Common myeloid progenitor, CD34-positive (primary cell): ENCODE measurements around the gene IPMK.
A peak's percentile ranks its signal among the peaks of the same experiment; 100 is the strongest.

Experiments
- CTCF ChIA-PET: fragments of 350-600 bp; sonication (Branson Sonifier 250); formaldehyde crosslinking; loops from one replicate; lab custom pipeline; 2021; ENCODE audit warnings: antibody characterized with exemption; lab: Charles Lee
- POLR2A ChIA-PET: fragments of 350-600 bp; sonication (Branson Sonifier 250); formaldehyde crosslinking; loops from one replicate; lab custom pipeline; 2021; ENCODE audit warnings: antibody characterized with exemption; lab: Charles Lee
- DNase-seq, 3 donors: peaks; one replicate each; pipeline versions ENCODE4 v3.0.0 to v3.0.0-alpha.2; 2013
- H3K27ac ChIP-seq, 2 experiments: 1 replicate in 1 of 2; 2 replicates in 1 of 2; pipeline ENCODE4 v1.7.0; 2013; ENCODE audit warnings: inconsistent platforms in 2 of 2, low read length in 2 of 2, mild to moderate bottlenecking in 2 of 2, low read depth in 1 of 2, moderate library complexity in 1 of 2; ENCODE audit not compliant: severe bottlenecking in 2 of 2, insufficient read depth in 1 of 2, poor library complexity in 1 of 2
- H3K27me3 ChIP-seq, 5 experiments: replicated peaks in 2 of 5; 1 replicate in 3 of 5; 2 replicates in 2 of 5; pipeline versions ENCODE4 v1.6.1 to v1.7.0; 2013; ENCODE audit warnings: low read length in 4 of 5, mild to moderate bottlenecking in 2 of 5, moderate library complexity in 2 of 5, inconsistent platforms in 1 of 5; ENCODE audit not compliant: insufficient read depth in 5 of 5, control insufficient read depth in 4 of 5
- H3K36me3 ChIP-seq, 4 experiments: 1 replicate in 2 of 4; 2 replicates in 2 of 4; pipeline versions ENCODE4 v1.6.1 to v1.7.0; 2013; ENCODE audit warnings: low read length in 3 of 4, control low read depth in 1 of 4, mild to moderate bottlenecking in 1 of 4; ENCODE audit not compliant: control insufficient read depth in 4 of 4, insufficient read depth in 4 of 4
- H3K4me1 ChIP-seq, 4 experiments: 1 replicate in 3 of 4; 2 replicates in 1 of 4; pipeline versions ENCODE4 v1.6.1 to v1.7.1; 2013; ENCODE audit warnings: low read length in 3 of 4, mild to moderate bottlenecking in 3 of 4, control low read depth in 1 of 4, inconsistent platforms in 1 of 4, moderate library complexity in 1 of 4; ENCODE audit not compliant: control insufficient read depth in 4 of 4, insufficient read depth in 4 of 4; ENCODE audit errors: control extremely low read depth in 1 of 4
- H3K4me3 ChIP-seq, 7 experiments: 1 replicate in 4 of 7; 2 replicates in 3 of 7; pipeline versions ENCODE4 v1.5.1 to v1.7.0; 2013; ENCODE audit warnings: mild to moderate bottlenecking in 7 of 7, low read length in 6 of 7, moderate library complexity in 6 of 7, inconsistent platforms in 2 of 7, low read depth in 2 of 7, control low read depth in 1 of 7; ENCODE audit not compliant: insufficient read depth in 4 of 7, control insufficient read depth in 1 of 7; ENCODE audit errors: extremely low read depth in 1 of 7
- H3K9me3 ChIP-seq, 5 experiments: 1 replicate in 4 of 5; 2 replicates in 1 of 5; pipeline versions ENCODE4 v1.6.1 to v1.7.1; 2013; ENCODE audit warnings: low read length in 4 of 5, mild to moderate bottlenecking in 2 of 5, inconsistent platforms in 1 of 5, low read depth in 1 of 5, moderate library complexity in 1 of 5; ENCODE audit not compliant: control insufficient read depth in 4 of 5, insufficient read depth in 2 of 5; ENCODE audit errors: control extremely low read depth in 1 of 5
- WGBS: methylation state at CpG from one replicate; pipeline ENCODE4 v1.1.5; 2013; ENCODE audit not compliant: insufficient coverage; 5-methylcytosine and 5-hydroxymethylcytosine counted together

Gene IPMK

GRCh38 chr10:58278962-58279307, 11.2 kb upstream of the IPMK start:
- POLR2A ChIA-PET = no interaction called here

DNA sequence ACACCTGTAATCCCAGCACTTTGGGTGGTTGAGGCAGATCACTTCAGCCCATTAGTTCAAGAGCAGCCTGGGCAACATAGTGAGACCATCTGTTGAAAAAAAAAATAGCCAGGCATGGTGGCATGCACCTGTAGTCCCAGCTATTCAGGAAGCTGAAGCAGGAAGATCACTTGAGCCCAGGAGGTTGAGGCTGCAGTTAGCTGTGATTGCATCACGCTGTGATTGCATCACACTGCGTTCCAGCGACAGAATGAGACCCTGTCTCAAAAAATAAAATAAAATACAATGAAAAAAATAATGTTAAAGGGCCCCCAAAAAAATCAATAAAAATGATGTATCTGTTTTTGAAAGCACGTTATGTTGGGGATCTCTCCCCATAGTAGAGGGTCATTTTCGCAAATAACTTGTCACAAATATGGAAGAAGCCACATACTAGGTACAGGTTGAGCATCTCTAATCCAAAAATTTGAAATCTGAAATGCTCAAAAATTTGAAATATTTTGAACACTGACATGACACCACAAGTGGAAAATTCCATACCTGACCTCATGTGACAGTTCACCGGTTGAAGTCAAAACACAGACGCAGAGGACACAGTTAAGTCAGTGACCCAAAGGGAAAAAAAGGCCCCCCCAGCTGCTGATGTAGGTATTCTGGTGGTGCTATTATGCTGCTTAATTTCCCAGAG, 10.7 kb upstream of the IPMK start:
- Histone ChIP-seq H3K4me3 (no peak overlapping the region), H3K4me1 (peaks cover 0 to 3% (median 0%) of the 10 kb centered on the region in 4 experiments), H3K36me3 (peaks cover 0 to 14% (median 2%) of the 10 kb centered on the region in 4 experiments), H3K27ac (no peak overlapping the region), H3K27me3 (no peaks in the 10 kb centered on the region), H3K9me3 (no peaks in the 10 kb centered on the region)
- 96% methylated on average over 4 of the region's 7 CpGs for WGBS
- DNase-seq = no peak
- ChIA-PET CTCF (interaction anchor here (1.0 to 1.6 kb wide), 3 partner anchors 12 to 94 kb away, joined by 3 to 6 read pairs (median 6); no protein-coding TSS in a partner anchor), POLR2A (no interaction called here)

More at GRCh38 chr10:58278962-58279307, 11.2 kb upstream of the IPMK start:
- CTCF ChIA-PET = interaction anchor here (1.0 to 1.6 kb wide), 2 partner anchors 13 to 95 kb away, joined by 3 to 6 read pairs; no protein-coding TSS in a partner anchor
- Histone ChIP-seq H3K4me1 (peaks cover 0 to 3% (median 0%) of the 10 kb centered on the region in 4 experiments), H3K27ac (no peak overlapping the region), H3K9me3 (no peaks in the 10 kb centered on the region), H3K4me3 (no peak overlapping the region), H3K36me3 (peaks cover 0 to 14% (median 2%) of the 10 kb centered on the region in 4 experiments), H3K27me3 (no peaks in the 10 kb centered on the region)
- DNase-seq = no peak
- 100% methylated on average over 1 of the region's 1 CpG for WGBS

DNA sequence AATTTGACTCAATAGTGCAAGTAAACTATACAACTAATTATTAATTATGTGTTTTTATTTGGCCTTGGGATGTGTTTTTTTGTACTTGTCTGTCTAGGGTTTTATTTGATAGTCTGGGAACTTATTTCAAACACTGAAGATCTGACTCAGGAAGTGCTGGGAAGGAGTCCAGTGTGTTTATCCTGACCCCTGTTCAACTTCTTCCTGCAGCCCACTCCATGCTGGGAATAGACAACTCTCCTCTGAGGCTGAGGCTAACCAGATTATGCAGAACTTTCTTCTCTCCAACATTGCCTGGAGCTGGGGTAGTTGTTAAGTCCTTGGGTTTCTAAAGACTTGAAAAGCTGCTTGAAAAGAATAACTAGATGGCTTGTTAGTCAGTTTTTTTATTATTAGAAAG, 8.2 kb upstream of the IPMK start:
- POLR2A ChIA-PET = no interaction called here

DNA sequence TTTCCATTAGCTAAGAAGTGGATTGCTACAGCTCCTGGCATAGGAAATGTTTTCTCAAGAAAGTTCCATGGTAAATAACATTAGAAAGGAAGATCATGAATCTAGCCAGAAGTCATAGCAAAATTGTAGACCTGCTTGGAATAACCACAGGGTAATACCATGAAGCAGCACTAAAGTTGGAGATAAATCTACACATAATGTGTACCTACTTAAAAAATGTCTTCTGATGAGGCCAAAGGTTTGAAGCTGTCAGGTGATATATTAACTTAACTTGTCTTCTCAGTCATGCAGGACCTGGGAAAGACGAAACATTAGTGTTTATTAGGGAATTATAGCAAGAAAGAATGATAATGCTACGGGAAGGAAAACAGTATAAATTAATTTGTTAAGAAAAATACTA, 7.6 kb upstream of the IPMK start:
- Histone ChIP-seq H3K27ac (no peak overlapping the region), H3K4me3 (no peak overlapping the region), H3K36me3 (peaks cover 0 to 7% (median 2%) of the 10 kb centered on the region in 4 experiments), H3K27me3 (no peaks in the 10 kb centered on the region), H3K4me1 (no peaks in the 10 kb centered on the region), H3K9me3 (no peaks in the 10 kb centered on the region)
- no peak for DNase-seq
- 100% methylated on average over 2 of the region's 2 CpGs for WGBS
- ChIA-PET CTCF (interaction anchor here (0.9 kb wide), 1 partner anchor 75 kb away, joined by 4 read pairs; no protein-coding TSS in a partner anchor), POLR2A (no interaction called here)

More for the DNA sequence above, 8.2 kb upstream of the IPMK start:
- peaks cover 0 to 13% (median 2%) of the 10 kb centered on the region in 4 experiments for H3K36me3 ChIP-seq
- no peaks in the 10 kb centered on the region for H3K4me1 ChIP-seq
- H3K9me3 ChIP-seq = no peaks in the 10 kb centered on the region
- no peak overlapping the region for H3K27ac ChIP-seq
- no peaks in the 10 kb centered on the region for H3K27me3 ChIP-seq
- CTCF ChIA-PET = no interaction called here
- no peak overlapping the region for H3K4me3 ChIP-seq
- no peak for DNase-seq

GRCh38 chr10:58269782-58270290, 2.1 kb upstream of the IPMK start:
- H3K27ac ChIP-seq = peak overlapping the region in 1 of 2 experiments; percentile 72
- CTCF ChIA-PET = interaction anchor here (1.1 to 1.9 kb wide), 3 partner anchors 13 to 90 kb away, joined by 4 to 7 read pairs (median 6); no protein-coding TSS in a partner anchor

DNA sequence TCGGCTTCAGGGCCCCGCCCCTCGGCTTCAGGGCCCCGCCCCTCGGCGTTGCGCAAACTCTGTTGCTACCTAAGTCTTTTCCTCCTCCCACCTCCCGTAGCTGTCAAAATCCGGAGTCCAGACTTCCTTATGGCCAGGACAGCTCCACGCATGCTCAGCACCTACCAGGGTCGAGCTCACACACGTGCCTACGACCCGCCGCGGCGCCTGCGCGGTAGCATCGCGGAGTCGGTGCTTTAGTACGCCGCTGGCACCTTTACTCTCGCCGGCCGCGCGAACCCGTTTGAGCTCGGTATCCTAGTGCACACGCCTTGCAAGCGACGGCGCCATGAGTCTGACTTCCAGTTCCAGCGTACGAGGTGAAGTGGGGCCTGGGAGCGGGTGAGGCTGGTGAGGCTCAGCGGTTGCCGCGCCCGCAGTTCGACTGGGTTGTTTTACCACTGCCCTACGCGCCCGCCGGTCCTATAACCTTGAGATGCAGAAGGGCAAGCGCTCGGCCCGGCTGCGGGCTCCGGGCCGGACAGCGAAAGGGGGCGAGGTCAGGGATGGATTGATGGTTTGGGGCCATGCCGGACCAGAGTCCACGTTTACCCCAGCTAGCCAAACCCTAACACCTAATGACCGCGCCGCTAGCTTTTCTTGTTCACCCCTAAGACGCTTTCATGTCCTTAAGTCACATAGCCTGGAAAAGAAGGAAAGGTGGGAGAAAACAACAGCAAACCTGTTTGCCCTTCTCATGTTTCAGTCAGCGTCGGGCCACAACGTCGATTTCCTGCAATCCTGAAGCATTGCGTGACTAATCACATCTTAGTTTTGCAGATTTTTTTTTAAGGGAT, 1.5 kb upstream of the IPMK start, which contains the start of gene CISD1:
TSS of gene CISD1 (plus strand) at position 217 of the 836 bp plus-strand sequence. CDS start at position 329, 112 bp downstream.
- POLR2A ChIA-PET = no interaction called here
- no peaks in the 10 kb centered on the region for H3K9me3 ChIP-seq
- no peaks in the 10 kb centered on the region for H3K36me3 ChIP-seq
- H3K27me3 ChIP-seq = no peaks in the 10 kb centered on the region
- peaks cover 24 to 47% (median 35%) of the 10 kb centered on the region in 4 experiments for H3K4me1 ChIP-seq
- H3K4me3 ChIP-seq = peak within 1 kb of the TSS; percentile 54 to 92 (median 84)
- CTCF ChIA-PET = interaction anchor here (0.9 to 1.9 kb wide), 7 partner anchors 13 to 90 kb away, joined by 3 to 7 read pairs (median 4); no protein-coding TSS in a partner anchor
- H3K27ac ChIP-seq = peak within 1 kb of the TSS; percentile 50 to 90
- under 1% methylated on average over 51 of the region's 66 CpGs for WGBS
- DNase-seq = peak; percentile 99 to 100 (median 99)

More at GRCh38 chr10:58269782-58270290, 2.1 kb upstream of the IPMK start:
- Histone ChIP-seq H3K27me3 (no peaks in the 10 kb centered on the region), H3K4me1 (peaks cover 24 to 41% (median 31%) of the 10 kb centered on the region in 4 experiments), H3K4me3 (peak overlapping the region in 6 of 7 experiments; percentile 68 to 92 (median 86)), H3K36me3 (no peaks in the 10 kb centered on the region), H3K9me3 (no peaks in the 10 kb centered on the region)
- DNase-seq = peak in 2 of 3 donors; percentile 25 to 28
- 35% methylated on average over 8 of the region's 12 CpGs for whole genome bisulfite sequencing
- POLR2A ChIA-PET = no interaction called here
